OCI-LY7 (cell line): ENCODE measurements around the gene GREM1.

ENCODE experiments used
- EZH2phosphoT487 ChIP-seq: fragments of 200-600 bp; sonication (generic); IDR thresholded peaks from 2 replicates; pipeline ENCODE4 v1.6.1; 2018; ENCODE audit warnings: low read depth, borderline replicate concordance, mild to moderate bottlenecking, mixed run types, antibody characterized with exemption, low read length, moderate library complexity, mixed read lengths
- TF ChIP-seq, protein P1 (sequence below): fragments of 200-600 bp; sonication (generic); conservative IDR thresholded peaks from 2 replicates; pipeline ENCODE4 v1.5.1; 2014; ENCODE audit warnings: mild to moderate bottlenecking, antibody characterized with exemption, low read length, moderate library complexity, mixed read lengths

- TF ChIP-seq, protein P1, sequence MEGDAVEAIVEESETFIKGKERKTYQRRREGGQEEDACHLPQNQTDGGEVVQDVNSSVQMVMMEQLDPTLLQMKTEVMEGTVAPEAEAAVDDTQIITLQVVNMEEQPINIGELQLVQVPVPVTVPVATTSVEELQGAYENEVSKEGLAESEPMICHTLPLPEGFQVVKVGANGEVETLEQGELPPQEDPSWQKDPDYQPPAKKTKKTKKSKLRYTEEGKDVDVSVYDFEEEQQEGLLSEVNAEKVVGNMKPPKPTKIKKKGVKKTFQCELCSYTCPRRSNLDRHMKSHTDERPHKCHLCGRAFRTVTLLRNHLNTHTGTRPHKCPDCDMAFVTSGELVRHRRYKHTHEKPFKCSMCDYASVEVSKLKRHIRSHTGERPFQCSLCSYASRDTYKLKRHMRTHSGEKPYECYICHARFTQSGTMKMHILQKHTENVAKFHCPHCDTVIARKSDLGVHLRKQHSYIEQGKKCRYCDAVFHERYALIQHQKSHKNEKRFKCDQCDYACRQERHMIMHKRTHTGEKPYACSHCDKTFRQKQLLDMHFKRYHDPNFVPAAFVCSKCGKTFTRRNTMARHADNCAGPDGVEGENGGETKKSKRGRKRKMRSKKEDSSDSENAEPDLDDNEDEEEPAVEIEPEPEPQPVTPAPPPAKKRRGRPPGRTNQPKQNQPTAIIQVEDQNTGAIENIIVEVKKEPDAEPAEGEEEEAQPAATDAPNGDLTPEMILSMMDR: no peak
- TF ChIP-seq EZH2phosphoT487: no peak
These were observed 47.4 kb downstream of the GREM1 start for GRCh38 chr15:32765236-32765635.
